Hepatocyte (in vitro differentiated cells): ENCODE measurements around the gene ANKRD44.

Source experiments
- CTCF ChIP-seq: fragments of 200-600 bp; sonication (generic); IDR thresholded peaks from 2 replicates; pipeline ENCODE4 v1.5.1; 2016; ENCODE audit warnings: antibody characterized with exemption, mild to moderate bottlenecking; ENCODE audit not compliant: poor library complexity
- EZH2 ChIP-seq: fragments of 200-600 bp; sonication (generic); IDR thresholded peaks from 2 replicates; pipeline ENCODE4 v1.6.1; 2016; ENCODE audit warnings: antibody characterized with exemption, mild to moderate bottlenecking, borderline replicate concordance

DNA sequence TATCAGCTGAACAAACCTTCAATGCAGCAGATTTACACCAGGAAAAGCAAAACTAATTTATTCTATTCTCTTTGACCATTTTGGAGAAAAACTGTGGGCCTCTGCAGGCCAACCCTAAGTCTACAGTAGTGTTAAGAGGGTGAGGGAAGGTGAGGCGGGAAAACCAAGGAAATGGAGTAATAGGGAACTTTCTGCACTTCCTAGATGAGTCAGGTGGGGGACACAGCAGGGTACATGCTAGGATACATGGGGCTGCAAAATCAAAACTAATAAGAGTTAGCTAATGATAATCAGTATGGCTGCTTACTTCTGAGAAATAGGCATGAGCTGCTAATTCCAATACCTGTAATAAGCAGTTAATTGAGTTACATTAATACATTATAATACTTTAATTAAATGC lies 318.1 kb downstream of the ANKRD44 start:
- no peak for TF ChIP-seq EZH2
- no peak for TF ChIP-seq CTCF
